Measurements from ENCODE around the gene EPC1. TPM values are rescaled to one million over a fixed set of nuclear protein-coding genes. Genes with fewer than 3 reads are reported as not detected.

The EPC1 gene
- total RNA-seq, 1 donor from 2014 or later: 31.0 TPM

DNA sequence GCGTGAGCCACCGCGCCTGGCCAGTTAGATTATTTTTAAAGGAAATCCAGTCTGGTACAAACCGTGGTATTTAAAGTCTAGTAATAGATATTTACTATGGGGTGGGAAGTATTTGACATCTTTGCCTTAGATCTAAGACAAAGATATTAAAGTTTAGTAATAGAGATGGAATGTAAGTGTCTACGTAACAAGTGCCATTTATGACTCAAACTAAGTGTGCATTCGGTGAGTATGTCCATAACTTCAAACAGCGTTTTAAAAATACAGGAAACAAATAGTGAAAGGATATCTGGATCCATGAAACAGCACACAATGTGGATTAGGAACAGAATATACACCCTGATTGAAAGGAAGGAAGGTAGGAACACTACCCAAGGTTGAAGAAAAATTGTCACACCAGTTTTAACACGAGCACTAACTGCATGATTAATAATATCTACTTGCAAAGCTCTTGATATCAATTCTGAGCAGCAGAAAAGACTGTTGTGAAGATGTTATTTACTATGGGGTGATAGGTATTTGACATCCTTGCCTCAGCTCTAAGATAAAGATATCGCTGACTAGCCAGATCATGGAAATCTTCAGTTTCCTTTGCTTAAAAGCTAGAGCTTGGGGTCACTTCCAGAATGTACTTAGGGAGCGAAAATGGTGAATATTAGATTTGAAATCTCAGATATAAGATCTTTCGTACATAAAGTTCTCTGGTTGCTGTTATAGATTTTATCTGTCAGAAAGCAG, 48.7 kb downstream of the EPC1 start:
- Mint-ChIP-seq H3K4me1 (ENCODE audit: unreplicated experiment) (peaks cover 11% of the 10 kb centered on the region), H3K4me3 (ENCODE audit: unreplicated experiment) (no peak overlapping the region), H3K9me3 (ENCODE audit: unreplicated experiment) (no peaks in the 10 kb centered on the region), H3K27me3 (ENCODE audit: unreplicated experiment) (no peaks in the 10 kb centered on the region), H3K27ac (ENCODE audit: unreplicated experiment) (peak overlapping the region; percentile 9), H3K36me3 (ENCODE audit: low read depth, unreplicated experiment) (peaks cover 5% of the 10 kb centered on the region)
- TF ChIP-seq, protein P1, sequence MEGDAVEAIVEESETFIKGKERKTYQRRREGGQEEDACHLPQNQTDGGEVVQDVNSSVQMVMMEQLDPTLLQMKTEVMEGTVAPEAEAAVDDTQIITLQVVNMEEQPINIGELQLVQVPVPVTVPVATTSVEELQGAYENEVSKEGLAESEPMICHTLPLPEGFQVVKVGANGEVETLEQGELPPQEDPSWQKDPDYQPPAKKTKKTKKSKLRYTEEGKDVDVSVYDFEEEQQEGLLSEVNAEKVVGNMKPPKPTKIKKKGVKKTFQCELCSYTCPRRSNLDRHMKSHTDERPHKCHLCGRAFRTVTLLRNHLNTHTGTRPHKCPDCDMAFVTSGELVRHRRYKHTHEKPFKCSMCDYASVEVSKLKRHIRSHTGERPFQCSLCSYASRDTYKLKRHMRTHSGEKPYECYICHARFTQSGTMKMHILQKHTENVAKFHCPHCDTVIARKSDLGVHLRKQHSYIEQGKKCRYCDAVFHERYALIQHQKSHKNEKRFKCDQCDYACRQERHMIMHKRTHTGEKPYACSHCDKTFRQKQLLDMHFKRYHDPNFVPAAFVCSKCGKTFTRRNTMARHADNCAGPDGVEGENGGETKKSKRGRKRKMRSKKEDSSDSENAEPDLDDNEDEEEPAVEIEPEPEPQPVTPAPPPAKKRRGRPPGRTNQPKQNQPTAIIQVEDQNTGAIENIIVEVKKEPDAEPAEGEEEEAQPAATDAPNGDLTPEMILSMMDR (IDR thresholded peaks at IDR 0.05; ENCODE audit: unreplicated experiment): no peak
- DNase-seq (ENCODE audit: low spot score): no peak

DNA sequence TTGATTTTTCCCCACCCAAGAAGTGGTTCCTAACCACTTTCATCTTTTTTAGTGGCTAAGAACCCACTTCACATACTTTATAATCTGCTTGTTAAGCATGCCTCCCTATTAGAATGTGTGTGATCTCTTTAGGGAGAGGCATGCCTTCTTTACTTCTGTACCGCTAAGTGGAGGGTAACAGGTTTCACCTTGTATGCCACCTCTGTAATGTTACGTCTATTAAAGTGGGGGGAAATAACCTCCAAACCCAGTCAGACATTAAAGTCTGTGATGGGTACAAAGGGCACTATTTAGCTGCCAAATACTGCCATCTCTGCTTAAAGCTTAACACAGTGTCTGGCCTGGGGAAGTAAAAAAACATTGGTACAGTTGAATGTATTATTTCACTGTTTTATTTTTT, 51.9 kb downstream of the EPC1 start:
- Mint-ChIP-seq H3K9me3 (ENCODE audit: unreplicated experiment) (no peaks in the 10 kb centered on the region), H3K4me1 (ENCODE audit: unreplicated experiment) (peaks cover 11% of the 10 kb centered on the region), H3K36me3 (ENCODE audit: low read depth, unreplicated experiment) (peaks cover under 1% of the 10 kb centered on the region), H3K27ac (ENCODE audit: unreplicated experiment) (peak overlapping the region; percentile 7), H3K4me3 (ENCODE audit: unreplicated experiment) (no peak overlapping the region), H3K27me3 (ENCODE audit: unreplicated experiment) (no peaks in the 10 kb centered on the region)
- DNase-seq (ENCODE audit: low spot score): no peak
- TF ChIP-seq, protein P1 (IDR thresholded peaks at IDR 0.05; ENCODE audit: unreplicated experiment): no peak

DNA sequence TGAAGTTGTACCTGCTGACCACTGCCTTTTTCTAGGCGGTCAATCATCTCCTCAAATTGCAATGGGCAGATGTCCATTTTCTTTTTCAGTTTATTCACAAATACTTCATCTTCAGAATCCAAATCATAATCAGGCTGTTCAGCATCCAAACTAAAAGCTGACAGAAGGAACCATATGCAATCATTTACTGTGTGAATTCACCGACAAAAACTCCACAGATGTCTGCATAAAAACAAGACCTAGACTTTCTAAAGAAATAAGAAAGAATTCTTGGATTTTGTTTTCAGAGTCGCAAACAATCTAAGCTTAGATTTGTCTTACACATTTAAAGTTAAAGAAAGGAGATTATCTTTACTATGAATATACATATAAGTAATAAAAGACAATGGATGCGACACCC, 53.4 kb downstream of the EPC1 start:
- peaks cover 7% of the 10 kb centered on the region for H3K36me3 Mint-ChIP-seq (ENCODE audit: low read depth, unreplicated experiment)
- TF ChIP-seq, protein P1 (IDR thresholded peaks at IDR 0.05; ENCODE audit: unreplicated experiment): no peak
- H3K27me3 Mint-ChIP-seq (ENCODE audit: unreplicated experiment): no peaks in the 10 kb centered on the region
- no peak overlapping the region for H3K4me3 Mint-ChIP-seq (ENCODE audit: unreplicated experiment)
- no peaks in the 10 kb centered on the region for H3K9me3 Mint-ChIP-seq (ENCODE audit: unreplicated experiment)
- no peak for DNase-seq (ENCODE audit: low spot score)
- H3K27ac Mint-ChIP-seq (ENCODE audit: unreplicated experiment): no peak overlapping the region
- H3K4me1 Mint-ChIP-seq (ENCODE audit: unreplicated experiment): peaks cover 5% of the 10 kb centered on the region

DNA sequence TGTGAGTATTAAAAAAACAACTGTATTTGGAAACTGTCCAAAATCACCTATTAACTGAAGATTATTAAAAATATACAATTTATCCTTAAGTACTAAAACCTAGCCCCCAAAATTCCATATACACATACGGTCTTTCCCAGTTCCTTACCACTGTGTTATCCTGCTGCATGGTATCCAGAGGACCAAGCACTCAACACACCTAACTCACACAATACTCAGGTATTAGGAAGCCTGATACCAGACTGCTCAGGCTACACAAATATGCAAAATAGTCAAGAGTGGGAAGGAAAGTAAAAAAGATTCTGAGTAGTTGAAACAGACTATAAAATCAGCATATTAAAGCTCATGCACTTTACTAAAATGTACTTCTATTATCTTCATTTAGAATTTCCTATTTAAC, 67.2 kb downstream of the EPC1 start:
- H3K4me1 Mint-ChIP-seq (ENCODE audit: unreplicated experiment): no peaks in the 10 kb centered on the region
- H3K9me3 Mint-ChIP-seq (ENCODE audit: unreplicated experiment): no peaks in the 10 kb centered on the region
- no peak overlapping the region for H3K27ac Mint-ChIP-seq (ENCODE audit: unreplicated experiment)
- H3K4me3 Mint-ChIP-seq (ENCODE audit: unreplicated experiment): no peak overlapping the region
- DNase-seq (ENCODE audit: low spot score): no peak
- TF ChIP-seq, protein P1 (IDR thresholded peaks at IDR 0.05; ENCODE audit: unreplicated experiment): no peak
- H3K36me3 Mint-ChIP-seq (ENCODE audit: low read depth, unreplicated experiment): peaks cover 3% of the 10 kb centered on the region
- peaks cover 3% of the 10 kb centered on the region for H3K27me3 Mint-ChIP-seq (ENCODE audit: unreplicated experiment)

- TF ChIP-seq, protein P1 (IDR thresholded peaks at IDR 0.05; ENCODE audit: unreplicated experiment): no peak
- no peak for DNase-seq (ENCODE audit: low spot score)
- H3K27ac Mint-ChIP-seq (ENCODE audit: unreplicated experiment): no peak overlapping the region
These were observed 73.6 kb downstream of the EPC1 start for GRCh38 chr10:32273336-32273735.

More at GRCh38 chr10:32273336-32273735, 73.6 kb downstream of the EPC1 start:
- Mint-ChIP-seq H3K27me3 (ENCODE audit: unreplicated experiment) (no peaks in the 10 kb centered on the region), H3K9me3 (ENCODE audit: unreplicated experiment) (no peaks in the 10 kb centered on the region), H3K4me1 (ENCODE audit: unreplicated experiment) (peaks cover 2% of the 10 kb centered on the region), H3K36me3 (ENCODE audit: low read depth, unreplicated experiment) (peaks cover 19% of the 10 kb centered on the region), H3K4me3 (ENCODE audit: unreplicated experiment) (no peak overlapping the region)

Data from endothelial cell (in vitro differentiated cells).